ENCODE results near the gene SPINK13.

The SPINK13 gene

DNA sequence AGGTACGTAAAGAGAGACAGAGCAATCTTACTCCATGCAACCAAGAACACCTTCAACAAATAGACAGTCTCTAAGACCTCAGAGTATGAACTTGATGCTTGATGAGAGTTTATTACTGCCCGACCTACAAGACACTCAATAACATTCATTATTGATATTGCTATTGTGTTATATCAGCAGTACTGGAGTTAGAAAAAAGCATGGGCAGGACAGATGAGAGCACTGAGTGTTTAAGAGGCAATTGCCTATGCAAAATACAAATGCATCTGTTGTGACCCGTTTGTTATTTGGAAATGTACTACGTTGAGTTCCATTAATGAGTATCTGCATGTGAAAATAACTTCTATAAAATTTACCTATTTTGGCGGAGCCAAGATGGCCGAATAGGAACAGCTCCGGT lies 38.4 kb upstream of the SPINK13 start:
- Histone ChIP-seq H3K36me3 (no peaks in the 10 kb centered on the region), H3K27me3 (no peaks in the 10 kb centered on the region), H3K4me1 (ENCODE audit: control insufficient read depth in 1 of 2, insufficient read depth in 1 of 2, low read depth in 1 of 2, low read length in 1 of 2) (no peaks in the 10 kb centered on the region), H3K4me3 (ENCODE audit: low read depth in 1 of 2, low read length in 1 of 2) (no peak overlapping the region), H3K27ac (no peak overlapping the region), H3K9me3 (no peaks in the 10 kb centered on the region)
- TF ChIP-seq, protein P1, sequence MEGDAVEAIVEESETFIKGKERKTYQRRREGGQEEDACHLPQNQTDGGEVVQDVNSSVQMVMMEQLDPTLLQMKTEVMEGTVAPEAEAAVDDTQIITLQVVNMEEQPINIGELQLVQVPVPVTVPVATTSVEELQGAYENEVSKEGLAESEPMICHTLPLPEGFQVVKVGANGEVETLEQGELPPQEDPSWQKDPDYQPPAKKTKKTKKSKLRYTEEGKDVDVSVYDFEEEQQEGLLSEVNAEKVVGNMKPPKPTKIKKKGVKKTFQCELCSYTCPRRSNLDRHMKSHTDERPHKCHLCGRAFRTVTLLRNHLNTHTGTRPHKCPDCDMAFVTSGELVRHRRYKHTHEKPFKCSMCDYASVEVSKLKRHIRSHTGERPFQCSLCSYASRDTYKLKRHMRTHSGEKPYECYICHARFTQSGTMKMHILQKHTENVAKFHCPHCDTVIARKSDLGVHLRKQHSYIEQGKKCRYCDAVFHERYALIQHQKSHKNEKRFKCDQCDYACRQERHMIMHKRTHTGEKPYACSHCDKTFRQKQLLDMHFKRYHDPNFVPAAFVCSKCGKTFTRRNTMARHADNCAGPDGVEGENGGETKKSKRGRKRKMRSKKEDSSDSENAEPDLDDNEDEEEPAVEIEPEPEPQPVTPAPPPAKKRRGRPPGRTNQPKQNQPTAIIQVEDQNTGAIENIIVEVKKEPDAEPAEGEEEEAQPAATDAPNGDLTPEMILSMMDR (IDR thresholded peaks at IDR 0.05), result no peak

DNA sequence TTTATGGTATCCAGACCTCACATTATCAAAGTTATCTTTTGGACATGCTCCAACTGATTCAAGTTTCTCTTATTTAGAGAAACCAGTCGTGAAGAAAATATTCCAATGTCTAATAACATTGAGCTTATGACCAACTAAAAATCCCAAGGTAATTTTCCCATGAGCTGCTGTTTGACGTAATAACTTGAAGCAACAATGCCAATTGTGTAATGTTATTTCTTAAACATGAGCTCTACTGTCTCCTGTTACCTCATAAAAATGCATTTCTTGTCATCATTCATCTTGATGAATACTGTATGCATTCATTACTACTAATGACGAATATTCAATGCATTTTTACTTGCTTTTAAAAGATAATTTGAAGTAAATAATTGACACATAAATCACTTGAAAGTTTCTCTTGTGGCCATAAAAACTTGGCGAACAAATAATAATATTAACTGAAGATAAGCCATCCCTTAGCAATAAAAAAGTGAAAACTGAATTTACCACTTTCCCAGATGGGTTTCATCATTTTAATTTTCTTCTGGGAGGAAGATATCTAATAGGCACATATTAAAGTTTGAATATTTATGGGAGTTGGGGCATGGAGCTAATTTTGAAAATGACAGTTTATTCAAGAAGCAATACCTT lies 30.7 kb upstream of the SPINK13 start:
- Histone ChIP-seq H3K9me3 (no peaks in the 10 kb centered on the region), H3K27me3 (no peaks in the 10 kb centered on the region)
- TF ChIP-seq, protein P1 (IDR thresholded peaks at IDR 0.05), result no peak

DNA sequence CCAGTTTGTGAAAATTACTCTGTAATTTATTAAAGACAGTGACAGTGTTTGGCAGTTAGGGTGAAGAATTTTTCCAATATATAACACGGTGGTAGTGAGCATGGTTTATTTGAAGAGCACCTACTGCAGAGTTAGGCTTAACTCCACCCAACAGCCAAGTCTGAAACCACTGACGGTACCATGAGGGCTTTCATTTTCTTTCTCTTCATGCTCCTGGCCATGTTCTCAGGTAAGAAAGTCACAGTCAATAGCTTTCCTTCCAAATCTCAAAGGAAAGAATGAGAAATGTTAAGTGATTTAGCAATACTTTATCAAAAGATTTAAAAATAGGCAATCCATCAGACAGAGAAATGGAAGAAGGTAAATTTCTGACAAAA lies 30.2 kb upstream of the SPINK13 start, which contains the start of gene MARCOL:
Gene MARCOL (plus strand): TSS at position 108 of the 377 bp plus-strand sequence. CDS start 73 bp downstream, at position 181.
- TF ChIP-seq, protein P1 (IDR thresholded peaks at IDR 0.05), result no peak
- Histone ChIP-seq H3K4me3 (ENCODE audit: low read depth in 1 of 2, low read length in 1 of 2) (no peak within 1 kb of the TSS), H3K9me3 (no peaks in the 10 kb centered on the region), H3K4me1 (ENCODE audit: control insufficient read depth in 1 of 2, insufficient read depth in 1 of 2, low read depth in 1 of 2, low read length in 1 of 2) (no peaks in the 10 kb centered on the region), H3K36me3 (no peaks in the 10 kb centered on the region), H3K27me3 (no peaks in the 10 kb centered on the region), H3K27ac (no peak within 1 kb of the TSS)

More for the DNA sequence above, 30.7 kb upstream of the SPINK13 start:
- H3K4me3 ChIP-seq (ENCODE audit: low read depth in 1 of 2, low read length in 1 of 2), result no peak overlapping the region
- no peak overlapping the region for H3K27ac ChIP-seq
- no peaks in the 10 kb centered on the region for H3K4me1 ChIP-seq (ENCODE audit: control insufficient read depth in 1 of 2, insufficient read depth in 1 of 2, low read depth in 1 of 2, low read length in 1 of 2)
- no peaks in the 10 kb centered on the region for H3K36me3 ChIP-seq

DNA sequence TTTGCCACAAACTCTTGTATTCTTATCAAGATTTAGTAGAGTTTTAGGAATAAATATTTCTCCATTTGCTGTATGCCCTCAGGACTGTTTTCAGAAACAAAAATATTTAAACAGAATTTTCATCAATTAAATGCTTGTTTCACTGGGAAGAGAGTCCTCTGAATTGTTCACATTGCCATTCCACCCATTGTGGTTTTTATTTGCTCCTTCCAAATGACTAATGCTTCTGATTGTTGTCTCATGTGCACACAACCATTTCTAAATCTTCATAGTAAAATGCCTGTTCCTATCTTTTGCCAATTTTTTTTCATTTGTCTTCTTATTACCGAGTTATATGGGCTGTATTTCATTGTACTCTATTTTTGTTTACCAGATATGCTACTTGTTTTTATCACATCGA lies 19.7 kb upstream of the SPINK13 start:
- no peaks in the 10 kb centered on the region for H3K4me1 ChIP-seq (ENCODE audit: control insufficient read depth in 1 of 2, insufficient read depth in 1 of 2, low read depth in 1 of 2, low read length in 1 of 2)
- H3K9me3 ChIP-seq, result no peaks in the 10 kb centered on the region
- no peak overlapping the region for H3K4me3 ChIP-seq (ENCODE audit: low read depth in 1 of 2, low read length in 1 of 2)
- TF ChIP-seq, protein P1 (IDR thresholded peaks at IDR 0.05), result no peak
- no peaks in the 10 kb centered on the region for H3K27me3 ChIP-seq
- no peaks in the 10 kb centered on the region for H3K36me3 ChIP-seq
- no peak overlapping the region for H3K27ac ChIP-seq

DNA sequence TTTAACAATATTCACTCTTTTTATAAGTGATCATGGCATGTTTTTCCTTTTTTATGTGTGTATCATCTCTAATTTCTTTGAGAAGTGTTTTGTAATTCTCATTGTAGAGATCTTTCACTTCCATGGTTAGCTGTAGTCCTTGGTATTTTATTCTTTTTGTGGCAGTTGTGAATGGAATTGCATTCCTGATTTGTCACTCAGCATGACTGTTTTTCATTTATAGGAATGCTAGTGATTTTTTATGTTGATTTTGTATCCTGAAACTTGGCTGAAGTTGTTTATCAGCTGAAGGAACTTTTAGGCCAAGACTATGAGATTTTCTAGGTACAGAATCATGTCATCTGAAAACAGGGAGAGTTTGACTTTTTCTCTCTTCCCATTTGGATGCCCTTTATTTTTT lies 13.1 kb upstream of the SPINK13 start:
- no peaks in the 10 kb centered on the region for H3K27me3 ChIP-seq
- H3K27ac ChIP-seq, result no peak overlapping the region
- TF ChIP-seq, protein P1 (IDR thresholded peaks at IDR 0.05), result no peak
- no peak overlapping the region for H3K4me3 ChIP-seq (ENCODE audit: low read depth in 1 of 2, low read length in 1 of 2)
- no peaks in the 10 kb centered on the region for H3K36me3 ChIP-seq
- no peaks in the 10 kb centered on the region for H3K4me1 ChIP-seq (ENCODE audit: control insufficient read depth in 1 of 2, insufficient read depth in 1 of 2, low read depth in 1 of 2, low read length in 1 of 2)
- H3K9me3 ChIP-seq, result no peaks in the 10 kb centered on the region

Data from neutrophil (primary cell).